Choroid plexus epithelial cell (primary cell): ENCODE measurements around the gene ATP2B3.
A peak's percentile ranks its signal among the peaks of the same experiment; 100 is the strongest.
"Not testable (repeated sequence)": the region's sequence is repeated elsewhere in the genome, so short reads cannot be mapped to it uniquely, and the experiment has no call there.

Experiments
- DNase-seq: peaks from one replicate; pipeline ENCODE4 v3.0.0-alpha.2; 2010; ENCODE audit warnings: low read depth
- H3K4me3 ChIP-seq: 2 replicates; pipeline ENCODE4 v1.5.1; 2011; ENCODE audit warnings: low read depth, mild to moderate bottlenecking, control low read depth, low read length, moderate library complexity
- TF ChIP-seq, protein P1 (sequence below): conservative IDR thresholded peaks from 2 replicates; pipeline ENCODE4 v1.5.1; 2011; ENCODE audit warnings: low read depth, mild to moderate bottlenecking, control low read depth, inconsistent platforms, low read length, moderate library complexity

The ATP2B3 gene

DNA sequence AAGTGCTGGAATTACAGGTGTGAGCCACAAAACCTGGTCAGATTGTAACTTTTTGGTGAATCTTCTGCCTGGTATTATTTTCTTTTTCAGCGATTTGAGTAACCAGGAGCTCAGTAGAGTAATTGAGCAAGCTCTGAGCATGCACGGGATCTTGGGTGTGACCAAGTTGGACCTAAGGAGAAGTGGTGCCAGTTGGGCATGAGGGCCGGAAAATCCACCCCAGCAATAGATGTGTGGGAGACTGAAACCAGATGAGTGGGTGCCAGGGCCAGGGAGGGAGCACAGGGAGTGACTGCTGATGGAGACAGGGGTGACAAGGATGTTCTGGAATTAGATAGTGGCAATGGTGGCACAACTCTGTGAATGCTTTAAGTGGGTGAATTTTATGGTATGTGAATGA lies 85.2 kb downstream of the ATP2B3 start:
- TF ChIP-seq, protein P1, sequence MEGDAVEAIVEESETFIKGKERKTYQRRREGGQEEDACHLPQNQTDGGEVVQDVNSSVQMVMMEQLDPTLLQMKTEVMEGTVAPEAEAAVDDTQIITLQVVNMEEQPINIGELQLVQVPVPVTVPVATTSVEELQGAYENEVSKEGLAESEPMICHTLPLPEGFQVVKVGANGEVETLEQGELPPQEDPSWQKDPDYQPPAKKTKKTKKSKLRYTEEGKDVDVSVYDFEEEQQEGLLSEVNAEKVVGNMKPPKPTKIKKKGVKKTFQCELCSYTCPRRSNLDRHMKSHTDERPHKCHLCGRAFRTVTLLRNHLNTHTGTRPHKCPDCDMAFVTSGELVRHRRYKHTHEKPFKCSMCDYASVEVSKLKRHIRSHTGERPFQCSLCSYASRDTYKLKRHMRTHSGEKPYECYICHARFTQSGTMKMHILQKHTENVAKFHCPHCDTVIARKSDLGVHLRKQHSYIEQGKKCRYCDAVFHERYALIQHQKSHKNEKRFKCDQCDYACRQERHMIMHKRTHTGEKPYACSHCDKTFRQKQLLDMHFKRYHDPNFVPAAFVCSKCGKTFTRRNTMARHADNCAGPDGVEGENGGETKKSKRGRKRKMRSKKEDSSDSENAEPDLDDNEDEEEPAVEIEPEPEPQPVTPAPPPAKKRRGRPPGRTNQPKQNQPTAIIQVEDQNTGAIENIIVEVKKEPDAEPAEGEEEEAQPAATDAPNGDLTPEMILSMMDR, result no peak
- no peak for DNase-seq

DNA sequence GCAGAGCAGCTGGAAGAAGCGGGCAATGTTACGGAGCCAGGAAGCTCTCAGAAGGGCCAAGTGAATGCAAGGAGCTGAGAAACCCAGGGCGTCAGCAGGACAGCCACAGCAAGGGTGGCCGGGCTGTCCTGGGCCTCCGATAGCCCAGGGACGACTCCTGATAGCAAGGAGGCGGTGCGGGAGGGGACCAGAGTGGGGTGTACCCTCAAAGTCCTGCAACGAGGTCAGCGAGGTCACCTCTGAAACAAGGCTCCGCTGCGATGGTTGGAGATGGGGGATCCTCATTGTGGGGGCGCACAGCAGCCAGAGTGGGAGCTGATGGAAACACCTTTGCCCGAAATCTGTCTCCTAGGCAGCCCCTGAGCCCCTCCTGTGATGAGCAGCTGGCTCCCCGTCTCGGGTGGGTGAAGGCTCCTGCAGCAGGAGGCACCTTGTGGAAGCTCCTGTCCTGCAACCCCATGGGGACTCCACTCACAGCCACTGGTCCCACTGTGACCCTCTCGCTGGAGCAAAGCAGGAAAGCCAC lies 85.8 kb downstream of the ATP2B3 start:
- TF ChIP-seq, protein P1, result no peak
- no peak for DNase-seq
- H3K4me3 ChIP-seq, result no peak overlapping the region

More for the DNA sequence above, 85.2 kb downstream of the ATP2B3 start:
- H3K4me3 ChIP-seq, result no peak overlapping the region

DNA sequence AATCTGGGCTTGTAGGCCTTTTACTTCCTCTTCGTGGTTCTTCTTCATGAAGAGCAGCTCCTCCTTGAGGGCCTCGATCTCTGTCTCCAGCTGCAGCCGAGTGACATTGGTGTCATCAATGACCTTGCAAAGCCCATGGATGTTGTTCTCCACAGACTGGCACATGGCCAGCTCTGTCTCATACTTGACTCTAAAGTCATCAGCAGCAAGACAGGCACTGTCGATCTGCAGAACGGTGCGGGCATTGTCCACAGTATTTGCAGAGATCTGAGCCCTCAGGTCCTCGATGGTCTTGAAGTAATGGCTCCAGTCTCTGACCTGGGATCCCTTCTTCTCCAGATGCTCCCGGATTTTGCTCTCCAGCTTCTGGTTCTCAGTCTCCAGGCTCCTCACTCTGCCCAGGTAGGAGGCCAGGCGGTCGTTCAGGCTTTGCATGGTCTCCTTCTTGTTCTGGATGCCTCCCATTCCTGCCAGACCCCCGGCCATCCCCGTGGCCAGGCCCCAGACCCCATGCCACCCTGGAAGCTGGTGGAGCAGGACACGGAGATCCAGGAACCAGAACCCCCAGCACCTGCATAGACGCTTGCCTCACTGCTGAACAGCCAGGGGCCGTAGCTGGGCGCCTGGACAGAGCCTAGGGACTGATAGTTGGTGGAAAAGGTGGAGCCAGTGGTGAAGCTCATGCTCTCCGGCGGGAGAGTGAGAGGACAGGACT lies 87.4 kb downstream of the ATP2B3 start:
- not testable (repeated sequence) for DNase-seq, H3K4me3 ChIP-seq

DNA sequence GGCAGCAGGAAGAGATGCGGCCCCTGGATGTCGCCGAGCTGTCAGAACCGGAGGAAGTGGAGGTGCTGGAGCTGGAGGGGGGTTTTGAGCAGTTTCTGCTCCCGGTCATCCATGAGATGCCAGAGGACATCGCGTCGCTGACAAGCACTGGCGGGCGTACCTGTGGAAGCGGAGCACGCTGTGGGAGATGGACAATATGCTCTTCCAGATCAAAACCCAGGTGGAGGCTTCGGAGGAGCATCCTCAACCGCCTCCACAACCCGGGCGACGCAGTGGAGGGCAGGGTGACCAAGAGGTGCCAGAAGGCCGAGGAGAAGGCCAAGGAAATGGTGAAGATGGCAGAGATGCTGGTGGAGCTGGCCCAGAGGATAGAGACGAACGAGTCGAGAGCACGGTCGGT lies 89.1 kb downstream of the ATP2B3 start:
- H3K4me3 ChIP-seq, result no peak overlapping the region
- TF ChIP-seq, protein P1, result no peak
- no peak for DNase-seq

DNA sequence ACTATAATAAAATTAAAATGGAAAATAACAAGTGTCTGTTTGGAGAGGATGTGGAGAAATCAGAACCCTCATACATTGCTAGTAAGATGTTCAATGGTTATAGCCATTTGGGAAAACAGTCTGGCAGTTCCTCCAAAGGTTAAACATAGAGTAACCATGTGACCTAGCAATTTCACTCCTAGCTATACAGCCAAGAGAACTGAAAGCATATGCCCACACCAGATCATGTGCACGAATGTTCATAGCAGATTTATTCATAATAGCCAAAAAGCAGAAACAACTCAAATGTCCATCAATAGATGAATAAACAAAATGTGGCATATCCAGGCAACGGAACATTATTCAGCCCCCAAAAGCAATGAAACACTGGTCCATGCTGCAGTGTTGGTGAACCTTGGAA lies 90.9 kb downstream of the ATP2B3 start:
- TF ChIP-seq, protein P1, result no peak
- no peak overlapping the region for H3K4me3 ChIP-seq
- DNase-seq, result no peak

DNA sequence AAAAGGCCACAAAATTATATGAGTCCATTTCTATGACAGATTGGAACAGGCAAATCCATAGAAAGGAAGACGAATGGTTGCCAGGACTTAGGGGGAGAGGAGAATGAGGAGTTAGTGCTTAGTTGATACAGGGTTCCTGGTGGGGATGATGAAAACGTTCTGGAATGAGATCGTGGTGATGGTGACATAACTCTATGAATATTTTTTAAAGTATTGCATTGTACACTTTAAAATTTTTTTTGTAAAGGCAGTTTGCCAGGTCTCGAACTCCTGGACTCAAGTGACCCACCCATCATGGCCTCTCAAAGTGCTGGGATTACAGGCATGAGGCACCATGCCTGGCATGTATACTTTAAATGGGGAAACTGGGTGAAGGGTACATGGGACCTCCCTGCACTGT lies 91.4 kb downstream of the ATP2B3 start:
- no peak for DNase-seq

DNA sequence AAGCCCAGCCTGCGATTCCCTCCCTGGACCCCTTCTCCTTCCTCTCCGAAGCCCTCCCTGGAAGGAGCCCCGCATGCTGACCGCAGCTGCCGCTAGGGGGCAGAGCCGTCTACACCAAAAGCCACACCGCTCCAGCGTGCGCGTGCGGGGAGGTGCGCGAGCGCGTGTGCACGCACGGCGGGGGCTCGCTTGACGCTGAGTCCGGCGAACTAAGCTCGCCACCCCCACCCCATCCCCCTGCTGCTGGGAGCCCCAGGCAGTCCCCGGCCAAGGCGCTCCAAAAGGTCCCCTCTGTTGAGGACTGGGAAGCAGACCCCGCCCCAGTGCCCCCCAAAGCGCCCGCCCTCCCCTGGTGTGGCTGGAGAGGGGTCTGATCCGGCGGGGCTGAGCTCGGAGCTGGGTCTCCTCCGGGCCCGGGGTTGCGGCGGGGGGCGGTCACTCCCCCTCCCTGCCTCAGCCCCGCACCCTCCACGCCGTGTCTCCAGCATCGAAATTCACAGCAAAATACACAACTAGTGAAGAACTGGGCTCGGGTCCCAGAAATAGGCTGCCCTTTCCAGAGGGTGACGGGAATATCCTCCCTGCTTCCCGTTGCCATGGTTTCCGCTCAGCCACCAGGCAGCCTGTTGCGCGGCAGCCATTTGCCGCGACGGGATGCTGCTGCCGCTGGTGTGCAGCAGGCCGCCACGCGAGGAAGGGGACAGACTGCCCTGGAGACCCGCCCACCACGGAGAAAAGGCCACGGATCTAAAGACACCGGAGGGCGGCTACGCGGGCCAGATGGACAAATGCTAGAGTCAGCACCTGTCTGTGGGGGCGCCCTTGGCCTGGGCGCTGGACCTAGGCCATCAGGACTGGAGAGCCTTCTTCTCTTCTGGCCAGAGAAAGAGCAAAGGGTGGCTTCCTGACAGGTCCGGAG lies 92.7 kb downstream of the ATP2B3 start:
- peak; percentile 73 for DNase-seq
- TF ChIP-seq, protein P1, result peak; percentile 75
- peak overlapping the region; percentile 35 for H3K4me3 ChIP-seq

More for the DNA sequence above, 91.4 kb downstream of the ATP2B3 start:
- no peak overlapping the region for H3K4me3 ChIP-seq
- TF ChIP-seq, protein P1, result no peak
